ENCODE measurements around the gene TECPR2.
"Not testable (repeated sequence)": the region's sequence is repeated elsewhere in the genome, so short reads cannot be mapped to it uniquely, and the experiment has no call there.

Gene TECPR2

GRCh38 chr14:102516531-102517391 is 154.0 kb downstream of the TECPR2 start:
- TF ChIP-seq CTCF (IDR thresholded peaks at IDR 0.05; ENCODE audit: low read depth, low read length) = peak; percentile 49
- H3K4me3 ChIP-seq (ENCODE audit: low read depth, low read length) = peak overlapping the region; percentile 62

GRCh38 chr14:102517392-102518062 is 154.8 kb downstream of the TECPR2 start:
- peak overlapping the region; percentile 62 for H3K4me3 ChIP-seq (ENCODE audit: low read depth, low read length)
- TF ChIP-seq CTCF (IDR thresholded peaks at IDR 0.05; ENCODE audit: low read depth, low read length) = no peak

GRCh38 chr14:102518063-102518648 is 155.4 kb downstream of the TECPR2 start:
- H3K4me3 ChIP-seq (ENCODE audit: low read depth, low read length) = no peak overlapping the region
- TF ChIP-seq CTCF (IDR thresholded peaks at IDR 0.05; ENCODE audit: low read depth, low read length) = no peak

- not testable (repeated sequence) for H3K4me3 ChIP-seq (ENCODE audit: low read depth, low read length)
These were observed 157.0 kb downstream of the TECPR2 start for GRCh38 chr14:102519709-102520108.

- no peak overlapping the region for H3K4me3 ChIP-seq (ENCODE audit: low read depth, low read length)
- TF ChIP-seq CTCF (IDR thresholded peaks at IDR 0.05; ENCODE audit: low read depth, low read length) = no peak
These were observed 160.4 kb downstream of the TECPR2 start for GRCh38 chr14:102523200-102523568.

GRCh38 chr14:102523569-102524450 is 161.1 kb downstream of the TECPR2 start:
- no peak for TF ChIP-seq CTCF (IDR thresholded peaks at IDR 0.05; ENCODE audit: low read depth, low read length)
- H3K4me3 ChIP-seq (ENCODE audit: low read depth, low read length) = no peak overlapping the region; the same call in 1 of the 2 replicates
